GM23248 (cell line): Measurements from ENCODE around the gene GLYATL3. TPM values are rescaled to one million over a fixed set of nuclear protein-coding genes. Genes with fewer than 3 reads are reported as not detected.
A peak's percentile ranks its signal among the peaks of the same experiment; 100 is the strongest.

Source experiments
- DNase-seq: peaks from one replicate; pipeline ENCODE4 v3.0.0-alpha.2; 2015
- H2AFZ ChIP-seq: fragments of 200-600 bp; sonication (generic); 2 replicates; pipeline ENCODE4 v1.6.1; 2016; ENCODE audit warnings: antibody characterized with exemption
- H3F3A ChIP-seq: fragments of 200-600 bp; sonication (generic); 2 replicates; pipeline ENCODE4 v1.6.1; 2016; ENCODE audit warnings: mild to moderate bottlenecking, antibody characterized with exemption, mixed run types; ENCODE audit not compliant: insufficient read depth
- H3K27ac ChIP-seq: fragments of 200-600 bp; sonication (generic); 2 replicates; pipeline ENCODE4 v1.5.1; 2016; ENCODE audit warnings: mild to moderate bottlenecking
- H3K27me3 ChIP-seq: fragments of 200-600 bp; sonication (generic); replicated peaks from 2 replicates; pipeline ENCODE4 v1.6.1; 2016; ENCODE audit warnings: mild to moderate bottlenecking; ENCODE audit not compliant: insufficient read depth
- H3K36me3 ChIP-seq: fragments of 200-600 bp; sonication (generic); 2 replicates; pipeline ENCODE4 v1.6.1; 2016; ENCODE audit warnings: low read depth, mild to moderate bottlenecking
- H3K4me1 ChIP-seq: fragments of 200-600 bp; sonication (generic); 2 replicates; pipeline ENCODE4 v1.6.1; 2016; ENCODE audit warnings: mild to moderate bottlenecking; ENCODE audit not compliant: insufficient read depth
- H3K4me2 ChIP-seq: fragments of 200-600 bp; sonication (generic); one replicate; pipeline ENCODE4 v1.6.1; 2016; ENCODE audit warnings: mild to moderate bottlenecking; ENCODE audit not compliant: unreplicated experiment
- H3K4me3 ChIP-seq: fragments of 200-600 bp; sonication (generic); 2 replicates; pipeline ENCODE4 v1.5.1; 2016; ENCODE audit warnings: mild to moderate bottlenecking
- H3K79me2 ChIP-seq: fragments of 200-600 bp; sonication (generic); 2 replicates; pipeline ENCODE4 v1.6.1; 2016; ENCODE audit warnings: mild to moderate bottlenecking; ENCODE audit not compliant: insufficient read depth
- H3K9ac ChIP-seq: fragments of 200-600 bp; sonication (generic); 2 replicates; pipeline ENCODE4 v1.6.1; 2016; ENCODE audit warnings: mild to moderate bottlenecking
- H3K9me2 ChIP-seq: fragments of 200-600 bp; sonication (generic); 2 replicates; pipeline ENCODE4 v1.6.1; 2016; ENCODE audit warnings: mixed run types, mild to moderate bottlenecking, moderate library complexity; ENCODE audit not compliant: insufficient read depth
- H3K9me3 ChIP-seq: fragments of 200-600 bp; sonication (generic); one replicate; pipeline ENCODE4 v1.6.1; 2017; ENCODE audit warnings: low read depth
- H4K20me1 ChIP-seq: fragments of 200-600 bp; sonication (generic); 2 replicates; pipeline ENCODE4 v1.6.0; 2016; ENCODE audit not compliant: insufficient read depth
- EZH2 ChIP-seq: fragments of 200-600 bp; sonication (generic); IDR thresholded peaks from 2 replicates; pipeline ENCODE4 v1.6.1; 2018; ENCODE audit warnings: antibody characterized with exemption, mild to moderate bottlenecking; ENCODE audit not compliant: insufficient read depth, poor library complexity, severe bottlenecking
- EZH2phosphoT487 ChIP-seq: fragments of 200-600 bp; sonication (generic); IDR thresholded peaks from 2 replicates; pipeline ENCODE4 v1.6.1; 2018; ENCODE audit warnings: antibody characterized with exemption, moderate library complexity, mild to moderate bottlenecking, low read depth; ENCODE audit not compliant: insufficient read depth
- WGBS, 2 experiments: methylation state at CpG; one replicate each; pipeline ENCODE4 v1.1.6; 2015 to 2017; ENCODE audit warnings: low lambda C conversion rate in 2 of 2, low coverage in 1 of 2; ENCODE audit errors: missing lambda C conversion rate in 2 of 2; 5-methylcytosine and 5-hydroxymethylcytosine counted together
- in situ Hi-C: fragments of 300-500 bp; cut with MboI; formaldehyde crosslinking; loops from 2 replicates; pipeline ENCODE4 v1.15.0; 2020
- polyA plus RNA-seq: library from polyadenylated mRNA; unstranded; fragments of >200 nt; fragmentation: Nextera tagmentation; extraction: Ambion mirVana; gene quantifications from 2 replicates; pipeline ENCODE4 v1.2.1, GENCODE V29; 2016
- total RNA-seq: library from RNA; depleted of rRNA; stranded (reverse); fragments of >200 nt; shearing (Covaris generic); gene quantifications from 2 replicates; pipeline ENCODE4 v1.2.3, GENCODE V29; 2014

Gene GLYATL3
- total and polyA plus RNA-seq, 2 experiments from 2014 or later = not detected

DNA sequence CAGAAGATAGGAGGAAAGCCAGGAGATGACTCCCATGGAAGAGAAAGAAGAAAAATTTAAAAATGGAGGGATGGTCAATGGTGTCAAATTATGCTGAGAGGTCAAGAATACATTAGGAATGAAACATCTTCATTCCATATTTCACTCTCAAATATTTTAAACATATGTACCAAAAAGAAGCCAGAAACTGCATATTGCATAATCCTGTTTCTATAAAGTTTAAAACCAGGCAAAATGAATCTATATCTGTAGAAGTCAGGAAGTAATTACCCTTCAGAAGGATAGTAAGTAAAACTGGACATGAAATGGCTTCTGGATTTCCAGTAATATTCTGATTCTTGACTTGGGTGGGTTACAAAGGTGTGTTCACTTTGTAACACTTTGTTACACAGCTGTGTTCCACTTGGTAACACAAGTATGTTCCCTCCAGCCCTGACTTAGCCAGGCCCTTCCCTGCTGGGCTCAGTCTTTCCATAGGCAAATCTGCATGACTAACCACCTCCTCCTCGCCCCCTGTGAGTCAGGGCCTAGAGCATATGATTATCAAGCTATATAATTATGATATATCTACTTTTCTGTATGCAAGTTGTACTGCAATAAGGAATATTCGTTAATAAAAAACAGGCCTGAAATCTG, 30.5 kb downstream of the GLYATL3 start:
- no peaks in the 10 kb centered on the region for H3K9me3 ChIP-seq
- peak; percentile 22 for DNase-seq
- H3F3A ChIP-seq = no peaks in the 10 kb centered on the region
- no peak overlapping the region for H3K9ac ChIP-seq
- no peaks in the 10 kb centered on the region for H4K20me1 ChIP-seq
- WGBS, 2 experiments = 31 to 34% methylated on average over 2 of the region's 2 CpGs
- H3K27me3 ChIP-seq = no peaks in the 10 kb centered on the region; the same call in 1 of the 2 replicates
- no peak overlapping the region for H3K27ac ChIP-seq
- no peaks in the 10 kb centered on the region for H3K4me1 ChIP-seq
- TF ChIP-seq EZH2 (no peak), EZH2phosphoT487 (no peak)
- no peaks in the 10 kb centered on the region for H3K36me3 ChIP-seq
- H3K4me3 ChIP-seq = no peak overlapping the region
- no peak overlapping the region for H3K4me2 ChIP-seq
- no peak overlapping the region for H2AFZ ChIP-seq
- in situ Hi-C loops = no loop called here
- H3K79me2 ChIP-seq = no peaks in the 10 kb centered on the region
- no peaks in the 10 kb centered on the region for H3K9me2 ChIP-seq

DNA sequence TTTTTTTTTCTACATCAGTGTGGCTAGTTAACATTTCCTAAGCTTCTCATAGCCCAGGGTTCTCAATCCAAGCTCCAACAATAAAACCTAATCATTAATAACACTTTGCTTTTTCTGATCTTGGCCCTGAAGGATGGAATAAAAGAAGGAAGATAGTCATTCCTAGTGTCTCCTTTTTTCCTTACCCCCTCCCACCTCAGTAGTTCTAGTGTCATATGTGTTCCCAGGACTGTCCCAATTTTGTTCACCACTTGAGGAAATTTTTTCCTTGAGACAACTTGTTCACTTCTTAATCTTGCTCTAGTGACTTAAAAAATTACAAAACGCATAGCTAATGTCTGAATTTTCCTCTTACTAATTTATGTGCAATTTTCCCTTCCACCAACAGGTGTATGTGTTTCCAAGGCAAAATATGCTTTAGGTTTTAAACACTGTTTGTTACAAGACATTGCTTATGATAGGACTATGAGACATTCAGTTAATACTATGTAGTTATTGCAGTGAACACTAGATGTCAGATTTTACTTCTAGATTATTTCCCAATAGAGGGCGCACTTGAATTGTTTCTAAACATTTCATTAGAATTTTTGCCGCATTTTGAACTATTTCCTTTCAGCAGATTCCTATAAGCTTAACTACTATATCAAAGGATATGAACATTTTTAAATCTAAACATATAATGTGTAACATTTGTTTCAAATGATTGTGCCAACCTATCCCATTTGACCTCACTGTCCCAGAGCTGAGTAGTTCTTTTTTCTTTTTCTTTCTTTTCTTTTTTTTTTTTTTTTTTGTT, 32.2 kb downstream of the GLYATL3 start:
- H3K36me3 ChIP-seq = no peaks in the 10 kb centered on the region
- no peaks in the 10 kb centered on the region; the same call in 1 of the 2 replicates for H3K27me3 ChIP-seq
- H3K79me2 ChIP-seq = no peaks in the 10 kb centered on the region
- peak; percentile 79 for DNase-seq
- peak overlapping the region; percentile 79 for H3K4me2 ChIP-seq
- peak overlapping the region; percentile 69 for H2AFZ ChIP-seq
- WGBS, 2 experiments = 1 to 2% methylated on average over 3 of the region's 3 CpGs
- H3K9ac ChIP-seq = 0 out of 2 replicates have a peak overlapping the region, but pooled peaks have one; percentile 24
- H3K4me1 ChIP-seq = no peaks in the 10 kb centered on the region
- in situ Hi-C loops = no loop called here
- no peaks in the 10 kb centered on the region for H4K20me1 ChIP-seq
- H3K9me3 ChIP-seq = no peaks in the 10 kb centered on the region
- no peaks in the 10 kb centered on the region for H3F3A ChIP-seq
- H3K27ac ChIP-seq = no peak overlapping the region
- H3K4me3 ChIP-seq = peak overlapping the region; percentile 56
- H3K9me2 ChIP-seq = no peaks in the 10 kb centered on the region
- no peak for TF ChIP-seq EZH2phosphoT487
- no peak for TF ChIP-seq EZH2

DNA sequence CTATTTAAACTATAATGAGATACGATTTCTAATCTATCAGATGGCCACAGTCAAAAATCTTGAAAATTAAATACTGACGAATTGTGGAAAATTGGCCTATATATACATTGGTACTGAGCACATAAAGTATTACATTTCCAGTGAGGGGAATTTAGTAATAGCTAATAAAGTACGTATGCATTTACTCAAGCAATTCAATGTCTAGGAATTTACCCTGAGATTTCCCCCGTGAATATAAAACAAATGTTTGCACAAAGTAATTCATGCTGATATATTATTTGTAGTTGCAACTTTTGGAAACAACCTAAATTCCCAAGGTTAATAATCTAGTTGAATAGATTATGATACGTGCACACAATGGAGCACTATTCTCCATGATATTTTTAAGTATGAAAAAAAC, 36.1 kb downstream of the GLYATL3 start:
- H3K9ac ChIP-seq = no peak overlapping the region
- 0 out of 2 replicates have a peak, but pooled peaks cover under 1% of the 10 kb centered on the region for H3K4me1 ChIP-seq
- no peak overlapping the region for H2AFZ ChIP-seq
- in situ Hi-C loops = no loop called here
- no peaks in the 10 kb centered on the region for H3K36me3 ChIP-seq
- no peak for DNase-seq
- H3F3A ChIP-seq = peaks cover 6% of the 10 kb centered on the region
- H3K4me3 ChIP-seq = no peak overlapping the region
- H3K4me2 ChIP-seq = no peak overlapping the region
- H4K20me1 ChIP-seq = no peaks in the 10 kb centered on the region
- H3K9me3 ChIP-seq = no peaks in the 10 kb centered on the region
- no peak for TF ChIP-seq EZH2phosphoT487
- TF ChIP-seq EZH2 = no peak
- no peaks in the 10 kb centered on the region for H3K27me3 ChIP-seq
- H3K79me2 ChIP-seq = no peaks in the 10 kb centered on the region
- WGBS, 2 experiments = 68 to 77% methylated on average over 5 of the region's 5 CpGs
- H3K27ac ChIP-seq = no peak overlapping the region
- no peaks in the 10 kb centered on the region for H3K9me2 ChIP-seq

DNA sequence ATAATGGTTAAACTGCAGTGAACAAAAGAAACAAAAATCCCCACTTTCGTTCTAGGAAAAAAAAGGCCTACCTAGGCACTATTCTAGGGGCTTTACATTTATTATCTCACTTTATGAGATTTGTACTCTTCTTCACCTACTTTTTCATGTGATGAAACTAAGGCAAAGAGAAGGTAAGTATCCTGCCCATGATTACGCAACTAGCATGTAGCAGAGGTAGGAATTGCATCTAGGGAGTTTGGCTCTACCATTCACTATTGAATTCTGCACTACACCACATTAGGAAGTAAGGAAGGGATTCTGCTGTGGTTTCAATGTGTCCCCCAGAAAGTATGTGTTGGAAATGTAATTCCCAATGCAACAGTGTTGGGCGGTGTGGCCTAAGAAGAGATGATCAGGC, 39.4 kb downstream of the GLYATL3 start:
- peaks cover 16% of the 10 kb centered on the region for H3K4me1 ChIP-seq
- no peaks in the 10 kb centered on the region for H3K79me2 ChIP-seq
- no peak overlapping the region for H3K4me3 ChIP-seq
- H3K36me3 ChIP-seq = no peaks in the 10 kb centered on the region
- WGBS, 2 experiments = 94 to 100% methylated on average over 3 of the region's 3 CpGs
- in situ Hi-C loops = no loop called here
- no peak for TF ChIP-seq EZH2
- TF ChIP-seq EZH2phosphoT487 = no peak
- H3F3A ChIP-seq = peaks cover 23% of the 10 kb centered on the region
- H2AFZ ChIP-seq = no peak overlapping the region
- no peaks in the 10 kb centered on the region for H3K9me3 ChIP-seq
- H4K20me1 ChIP-seq = no peaks in the 10 kb centered on the region
- H3K4me2 ChIP-seq = no peak overlapping the region
- no peaks in the 10 kb centered on the region for H3K9me2 ChIP-seq
- H3K9ac ChIP-seq = no peak overlapping the region
- no peak overlapping the region for H3K27ac ChIP-seq
- H3K27me3 ChIP-seq = no peaks in the 10 kb centered on the region
- no peak for DNase-seq
